ENCODE data around the gene ZNF277.

Gene ZNF277

DNA sequence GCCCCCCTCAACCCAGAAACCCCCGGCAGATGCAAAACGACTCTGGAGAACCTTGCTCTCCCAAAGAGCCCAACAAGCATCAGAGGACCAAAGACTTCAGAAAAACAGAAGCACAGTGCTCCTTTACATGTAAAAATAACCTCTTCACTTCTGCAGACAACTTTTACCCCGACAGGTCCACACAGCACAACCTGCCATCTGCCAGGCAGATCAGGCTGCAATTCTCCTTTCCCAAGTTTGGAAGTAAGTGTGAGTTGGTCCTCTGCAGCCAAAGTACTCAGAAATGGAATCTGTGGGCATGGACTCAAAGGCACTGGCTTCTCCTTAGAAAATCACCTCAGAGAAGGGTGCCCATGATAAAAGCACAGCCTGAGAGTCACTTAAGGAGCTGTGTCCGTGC is 26.3 kb upstream of the ZNF277 start:
- TF ChIP-seq PAX5 (IDR thresholded peaks at IDR 0.05; ENCODE audit: insufficient read depth, low read length, severe bottlenecking) (no peak), POLR2A (IDR thresholded peaks at IDR 0.05; ENCODE audit: low read depth, low read length) (no peak), POLR2AphosphoS5 (IDR thresholded peaks at IDR 0.05; ENCODE audit: low read depth, low read length) (no peak), TAF1 (IDR thresholded peaks at IDR 0.05; ENCODE audit: low read depth, low read length) (no peak), SPI1 (IDR thresholded peaks at IDR 0.05; ENCODE audit: low read depth, low read length) (no peak), POU2F2 (IDR thresholded peaks at IDR 0.05; ENCODE audit: low read depth, low read length) (no peak)
- DNase-seq (ENCODE audit: insufficient read length, low spot score), result no peak
- FAIRE-seq, result no peak

DNA sequence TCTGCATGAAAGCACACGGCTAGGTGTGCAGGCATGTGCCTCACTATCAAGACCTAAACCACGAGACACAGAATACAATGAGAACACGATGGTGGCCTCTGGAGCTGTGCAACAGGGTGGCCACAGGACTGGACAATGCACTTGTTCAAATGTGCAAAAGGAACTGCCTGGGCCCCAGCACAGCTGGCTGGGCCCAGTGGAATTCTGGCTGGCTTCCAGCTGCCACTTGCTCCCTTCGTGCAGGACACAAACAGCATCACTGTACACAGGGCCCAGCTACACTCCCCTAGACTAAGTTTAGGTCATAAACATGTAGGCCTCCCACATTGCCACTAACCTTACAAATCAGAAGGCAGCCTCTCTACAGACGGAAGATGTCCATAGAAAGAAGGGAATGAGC is 23.7 kb upstream of the ZNF277 start:
- FAIRE-seq, result no peak
- TF ChIP-seq POU2F2 (IDR thresholded peaks at IDR 0.05; ENCODE audit: low read depth, low read length), result no peak
- TF ChIP-seq PAX5 (IDR thresholded peaks at IDR 0.05; ENCODE audit: insufficient read depth, low read length, severe bottlenecking), result no peak
- no peak for TF ChIP-seq POLR2A (IDR thresholded peaks at IDR 0.05; ENCODE audit: low read depth, low read length)
- TF ChIP-seq TAF1 (IDR thresholded peaks at IDR 0.05; ENCODE audit: low read depth, low read length), result no peak
- no peak for TF ChIP-seq SPI1 (IDR thresholded peaks at IDR 0.05; ENCODE audit: low read depth, low read length)
- TF ChIP-seq POLR2AphosphoS5 (IDR thresholded peaks at IDR 0.05; ENCODE audit: low read depth, low read length), result no peak
- no peak for DNase-seq (ENCODE audit: insufficient read length, low spot score)

DNA sequence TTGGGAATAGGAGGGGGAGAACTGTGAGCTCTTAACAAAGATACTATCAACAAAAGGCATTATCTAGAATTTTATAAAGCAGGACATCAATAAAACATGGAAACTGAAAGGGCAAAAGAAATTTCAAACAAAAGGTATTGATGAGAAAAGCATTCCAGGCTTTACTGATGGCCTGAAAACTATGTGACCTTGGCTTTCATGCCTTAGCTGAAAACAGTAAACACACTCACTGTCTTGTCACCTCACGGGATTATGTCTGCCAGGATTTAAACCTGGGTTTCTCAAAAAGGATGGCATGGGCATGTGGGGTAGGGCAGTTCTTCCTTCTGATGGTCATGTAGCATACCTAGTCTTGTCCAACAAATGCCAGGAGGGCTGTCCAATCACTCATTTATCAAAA is 23.2 kb upstream of the ZNF277 start:
- TF ChIP-seq PAX5 (IDR thresholded peaks at IDR 0.05; ENCODE audit: insufficient read depth, low read length, severe bottlenecking) (no peak), POU2F2 (IDR thresholded peaks at IDR 0.05; ENCODE audit: low read depth, low read length) (no peak), POLR2AphosphoS5 (IDR thresholded peaks at IDR 0.05; ENCODE audit: low read depth, low read length) (no peak), POLR2A (IDR thresholded peaks at IDR 0.05; ENCODE audit: low read depth, low read length) (no peak), SPI1 (IDR thresholded peaks at IDR 0.05; ENCODE audit: low read depth, low read length) (no peak), TAF1 (IDR thresholded peaks at IDR 0.05; ENCODE audit: low read depth, low read length) (no peak)
- DNase-seq (ENCODE audit: insufficient read length, low spot score) (no peak), FAIRE-seq (no peak)

DNA sequence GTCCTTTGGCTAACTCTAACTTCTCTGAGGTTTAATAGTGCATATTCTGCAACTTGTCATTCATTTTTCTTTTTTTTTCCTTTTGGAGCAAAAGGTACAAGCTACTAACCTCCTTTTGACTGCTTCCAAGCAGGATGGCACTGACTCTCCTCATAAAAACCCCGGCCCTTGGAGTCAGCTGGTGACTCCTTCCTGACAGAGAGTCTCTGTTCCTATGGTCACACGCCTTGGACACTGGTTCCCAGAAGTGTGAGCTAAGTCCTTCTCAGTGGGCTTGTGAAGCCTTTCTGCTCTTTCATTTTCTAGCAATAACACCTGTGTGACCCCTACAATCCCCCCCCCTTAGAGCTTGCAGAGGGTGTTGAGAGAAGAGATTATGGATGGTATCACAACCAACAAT is 22.0 kb upstream of the ZNF277 start:
- FAIRE-seq, result no peak
- TF ChIP-seq POLR2AphosphoS5 (IDR thresholded peaks at IDR 0.05; ENCODE audit: low read depth, low read length) (no peak), POLR2A (IDR thresholded peaks at IDR 0.05; ENCODE audit: low read depth, low read length) (no peak), POU2F2 (IDR thresholded peaks at IDR 0.05; ENCODE audit: low read depth, low read length) (no peak), TAF1 (IDR thresholded peaks at IDR 0.05; ENCODE audit: low read depth, low read length) (no peak), PAX5 (IDR thresholded peaks at IDR 0.05; ENCODE audit: insufficient read depth, low read length, severe bottlenecking) (no peak), SPI1 (IDR thresholded peaks at IDR 0.05; ENCODE audit: low read depth, low read length) (no peak)
- no peak for DNase-seq (ENCODE audit: insufficient read length, low spot score)

DNA sequence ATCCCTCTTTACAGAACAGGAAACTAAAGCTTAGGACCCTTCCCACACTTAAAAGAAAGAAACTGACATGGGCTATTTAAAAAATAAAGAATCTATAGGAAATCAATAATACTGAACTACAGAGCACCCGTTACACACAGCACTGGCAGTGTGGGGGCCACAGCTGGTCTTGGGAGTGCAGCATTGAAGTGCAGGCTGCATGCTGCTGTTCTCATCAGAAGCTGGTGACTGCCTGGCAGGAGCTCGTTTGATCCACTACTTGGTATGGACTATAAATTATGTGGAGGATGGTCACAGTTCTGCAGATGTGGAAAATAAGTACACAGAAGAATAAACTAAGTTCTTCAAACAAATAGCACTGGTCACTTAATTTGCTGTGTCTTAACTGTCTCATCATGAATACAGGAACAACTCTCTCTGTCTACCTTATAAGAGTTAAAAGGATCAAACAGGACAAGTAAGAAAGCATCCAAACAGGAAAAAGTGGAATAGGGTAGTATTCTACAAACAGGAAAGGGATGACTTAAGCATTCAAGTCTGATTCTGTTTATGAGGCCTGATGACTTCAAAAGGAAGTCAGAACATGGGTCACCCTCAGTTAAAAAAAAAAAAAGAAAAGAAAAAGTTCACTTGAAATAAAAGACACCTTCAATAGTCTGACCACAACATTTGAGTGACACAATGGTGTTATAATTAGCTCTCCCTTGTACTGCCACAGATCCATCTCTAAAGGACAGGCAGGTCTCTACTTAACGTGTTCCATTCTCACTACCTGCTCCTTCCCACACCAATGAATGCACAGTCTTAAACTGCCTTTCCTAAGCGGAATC is 21.3 kb upstream of the ZNF277 start:
- no peak for DNase-seq (ENCODE audit: insufficient read length, low spot score)
- FAIRE-seq, result no peak
- no peak for TF ChIP-seq PAX5 (IDR thresholded peaks at IDR 0.05; ENCODE audit: insufficient read depth, low read length, severe bottlenecking)
- no peak for TF ChIP-seq POLR2A (IDR thresholded peaks at IDR 0.05; ENCODE audit: low read depth, low read length)
- no peak for TF ChIP-seq TAF1 (IDR thresholded peaks at IDR 0.05; ENCODE audit: low read depth, low read length)
- no peak for TF ChIP-seq POLR2AphosphoS5 (IDR thresholded peaks at IDR 0.05; ENCODE audit: low read depth, low read length)
- no peak for TF ChIP-seq SPI1 (IDR thresholded peaks at IDR 0.05; ENCODE audit: low read depth, low read length)
- TF ChIP-seq POU2F2 (IDR thresholded peaks at IDR 0.05; ENCODE audit: low read depth, low read length), result no peak

DNA sequence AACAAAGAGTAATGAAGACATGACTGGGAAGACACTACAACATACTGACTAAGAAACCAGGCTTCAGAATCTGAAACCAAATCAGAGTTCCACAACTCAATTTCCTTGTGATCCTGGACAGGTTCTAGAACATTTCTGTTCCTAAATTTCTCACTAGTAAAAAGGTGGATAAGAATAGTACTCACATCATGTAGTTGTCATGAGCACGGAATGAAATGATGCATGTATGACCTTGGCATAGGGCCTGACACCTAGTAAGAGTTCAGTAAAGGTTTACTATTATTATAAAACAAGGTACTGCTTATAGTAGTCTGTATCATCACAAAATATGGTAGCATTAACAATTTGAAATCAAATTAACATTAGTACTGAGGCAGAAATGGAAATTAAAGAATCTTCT is 20.2 kb upstream of the ZNF277 start:
- FAIRE-seq (no peak), DNase-seq (ENCODE audit: insufficient read length, low spot score) (no peak)
- TF ChIP-seq POLR2A (IDR thresholded peaks at IDR 0.05; ENCODE audit: low read depth, low read length) (no peak), TAF1 (IDR thresholded peaks at IDR 0.05; ENCODE audit: low read depth, low read length) (no peak), PAX5 (IDR thresholded peaks at IDR 0.05; ENCODE audit: insufficient read depth, low read length, severe bottlenecking) (no peak), POLR2AphosphoS5 (IDR thresholded peaks at IDR 0.05; ENCODE audit: low read depth, low read length) (no peak), SPI1 (IDR thresholded peaks at IDR 0.05; ENCODE audit: low read depth, low read length) (no peak), POU2F2 (IDR thresholded peaks at IDR 0.05; ENCODE audit: low read depth, low read length) (no peak)

DNA sequence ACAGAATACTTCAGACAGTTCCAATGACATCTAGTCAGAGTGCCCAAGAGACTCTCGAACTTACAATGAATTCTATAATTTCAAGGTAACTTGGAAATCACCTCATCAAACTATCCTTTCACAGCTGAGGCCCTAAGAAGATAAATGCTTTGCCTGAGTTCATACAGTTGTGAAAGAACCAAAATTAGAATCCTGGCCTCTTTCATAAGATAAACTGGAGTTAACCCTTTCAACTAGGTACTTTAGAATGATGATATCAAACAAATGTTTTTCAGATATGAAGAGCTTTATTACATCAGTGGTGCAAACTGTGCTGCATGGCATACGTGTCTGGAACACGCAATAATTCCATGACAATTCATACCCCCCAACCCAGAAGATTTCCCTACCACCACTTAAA is 18.2 kb upstream of the ZNF277 start:
- DNase-seq (ENCODE audit: insufficient read length, low spot score), result no peak
- TF ChIP-seq POLR2AphosphoS5 (IDR thresholded peaks at IDR 0.05; ENCODE audit: low read depth, low read length), result no peak
- TF ChIP-seq SPI1 (IDR thresholded peaks at IDR 0.05; ENCODE audit: low read depth, low read length), result no peak
- TF ChIP-seq TAF1 (IDR thresholded peaks at IDR 0.05; ENCODE audit: low read depth, low read length), result no peak
- no peak for FAIRE-seq

DNA sequence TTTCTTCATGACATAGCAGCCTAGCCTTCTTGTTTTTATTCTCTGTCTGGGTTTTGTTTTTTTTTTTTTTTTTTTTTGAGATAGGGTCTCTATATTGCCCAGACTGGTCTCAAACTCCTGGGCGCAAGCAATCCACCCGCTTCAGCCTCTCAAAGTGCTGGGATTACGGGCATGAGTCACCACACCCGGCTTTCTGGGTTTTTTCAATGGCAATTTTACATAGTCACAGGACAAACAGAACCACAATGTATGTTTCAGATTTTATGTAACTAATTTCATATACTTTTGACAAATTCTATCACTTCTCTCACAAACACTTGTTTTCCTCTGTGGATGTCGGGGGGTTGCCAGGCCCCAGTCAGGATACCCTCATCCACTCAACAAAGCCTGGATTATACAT is 16.8 kb upstream of the ZNF277 start:
- no peak for DNase-seq (ENCODE audit: insufficient read length, low spot score)
- no peak for TF ChIP-seq TAF1 (IDR thresholded peaks at IDR 0.05; ENCODE audit: low read depth, low read length)
- TF ChIP-seq POLR2A (IDR thresholded peaks at IDR 0.05; ENCODE audit: low read depth, low read length), result no peak
- no peak for TF ChIP-seq SPI1 (IDR thresholded peaks at IDR 0.05; ENCODE audit: low read depth, low read length)
- TF ChIP-seq PAX5 (IDR thresholded peaks at IDR 0.05; ENCODE audit: insufficient read depth, low read length, severe bottlenecking), result no peak
- TF ChIP-seq POU2F2 (IDR thresholded peaks at IDR 0.05; ENCODE audit: low read depth, low read length), result no peak
- no peak for TF ChIP-seq POLR2AphosphoS5 (IDR thresholded peaks at IDR 0.05; ENCODE audit: low read depth, low read length)
- no peak for FAIRE-seq

DNA sequence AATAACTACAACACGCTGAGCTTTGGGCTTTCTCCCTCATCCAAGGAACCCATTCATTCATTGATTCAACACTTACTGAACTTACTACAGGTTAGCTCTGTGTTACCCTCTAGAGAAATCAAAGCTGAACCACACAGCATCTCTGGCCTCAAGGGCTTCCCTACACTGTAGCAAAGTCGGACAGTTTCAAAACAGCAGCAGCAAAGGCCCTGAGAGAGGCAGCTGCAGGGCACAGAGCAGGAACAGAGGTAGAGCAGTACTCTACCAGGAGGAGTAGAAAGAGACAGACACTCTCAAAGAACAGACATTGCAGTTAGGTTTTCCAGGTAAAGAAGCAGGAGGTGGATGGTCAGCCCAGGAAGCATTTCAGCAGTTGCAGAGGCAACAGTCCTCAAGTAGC is 16.4 kb upstream of the ZNF277 start:
- no peak for FAIRE-seq
- DNase-seq (ENCODE audit: insufficient read length, low spot score), result no peak
- TF ChIP-seq POLR2A (IDR thresholded peaks at IDR 0.05; ENCODE audit: low read depth, low read length), result no peak
- no peak for TF ChIP-seq PAX5 (IDR thresholded peaks at IDR 0.05; ENCODE audit: insufficient read depth, low read length, severe bottlenecking)
- TF ChIP-seq POU2F2 (IDR thresholded peaks at IDR 0.05; ENCODE audit: low read depth, low read length), result no peak
- no peak for TF ChIP-seq SPI1 (IDR thresholded peaks at IDR 0.05; ENCODE audit: low read depth, low read length)
- TF ChIP-seq POLR2AphosphoS5 (IDR thresholded peaks at IDR 0.05; ENCODE audit: low read depth, low read length), result no peak
- TF ChIP-seq TAF1 (IDR thresholded peaks at IDR 0.05; ENCODE audit: low read depth, low read length), result no peak
